H1 (cell line): Measurements from ENCODE around the gene APOL6. TPM values are rescaled to one million over a fixed set of nuclear protein-coding genes. Genes with fewer than 3 reads are reported as not detected.
A peak's percentile ranks its signal among the peaks of the same experiment; 100 is the strongest.

Experiments
- CTCF ChIA-PET: fragments of 300-600 bp; sonication (Branson Sonifier 250); formaldehyde crosslinking; loops from one replicate; lab custom pipeline; 2021; ENCODE audit not compliant: partially characterized antibody; lab: Charles Lee
- POLR2A ChIA-PET: fragments of 300-600 bp; sonication (Branson Sonifier 250); formaldehyde crosslinking; loops from one replicate; lab custom pipeline; 2021; ENCODE audit warnings: inconsistent platforms; ENCODE audit not compliant: partially characterized antibody; lab: Charles Lee
- DNase-seq, 2 experiments: peaks; one replicate each; pipeline versions ENCODE4 v3.0.0 to v3.0.0-alpha.2; 2010 to 2022; ENCODE audit warnings: low spot score in 2 of 2, low read depth in 1 of 2, mixed read lengths in 1 of 2
- FAIRE-seq: peaks from 2 replicates; lab custom pipeline; 2011; peaks lifted over from hg19 to GRCh38; lab: Jason Lieb, UNC
- H2AFZ ChIP-seq: 2 replicates; pipeline ENCODE4 v1.8.1; 2012; ENCODE audit warnings: low read length, inconsistent platforms
- H2AK5ac ChIP-seq: 2 replicates; pipeline ENCODE4 v1.6.1; 2013; ENCODE audit warnings: low read depth, low read length
- H2BK120ac ChIP-seq: replicated peaks from 2 replicates; pipeline ENCODE3; 2013; ENCODE audit warnings: low read depth, low read length, inconsistent platforms
- H2BK12ac ChIP-seq: 2 replicates; pipeline ENCODE4 v1.6.1; 2013; ENCODE audit warnings: low read depth, low read length
- H2BK15ac ChIP-seq: 2 replicates; pipeline ENCODE4 v1.6.1; 2013; ENCODE audit warnings: low read length
- H2BK20ac ChIP-seq: 2 replicates; pipeline ENCODE4 v1.6.1; 2013; ENCODE audit warnings: low read length
- H2BK5ac ChIP-seq: 2 replicates; pipeline ENCODE4 v1.6.1; 2013; ENCODE audit warnings: low read depth, low read length
- H3K14ac ChIP-seq: 2 replicates; pipeline ENCODE4 v1.6.1; 2013; ENCODE audit warnings: inconsistent platforms; ENCODE audit not compliant: insufficient read length
- H3K18ac ChIP-seq: 2 replicates; pipeline ENCODE4 v1.6.1; 2013; ENCODE audit warnings: low read length; ENCODE audit errors: extremely low read depth
- H3K23ac ChIP-seq: 2 replicates; pipeline ENCODE4 v1.6.1; 2013; ENCODE audit warnings: inconsistent platforms; ENCODE audit not compliant: insufficient read length
- H3K23me2 ChIP-seq: 2 replicates; pipeline ENCODE4 v1.6.1; 2013; ENCODE audit warnings: low read depth, low read length
- H3K27ac ChIP-seq: 2 replicates; pipeline ENCODE4 v1.6.1; 2011; ENCODE audit warnings: low read depth, low read length, inconsistent platforms
- H3K27me3 ChIP-seq, 4 experiments: replicated peaks in 1 of 4; 1 replicate in 1 of 4; 2 replicates in 3 of 4; pipeline versions ENCODE4 v1.6.1 to v1.8.1; 2011 to 2013; ENCODE audit warnings: low read length in 3 of 4, mild to moderate bottlenecking in 3 of 4, inconsistent platforms in 2 of 4, mixed read lengths in 2 of 4, moderate library complexity in 1 of 4; ENCODE audit not compliant: control insufficient read depth in 3 of 4, insufficient read depth in 3 of 4; ENCODE audit errors: extremely low read depth in 1 of 4
- H3K36me3 ChIP-seq, 4 experiments: 2 replicates each; pipeline versions ENCODE4 v1.6.1 to v1.8.1; 2011 to 2013; ENCODE audit warnings: mild to moderate bottlenecking in 4 of 4, low read length in 3 of 4, moderate library complexity in 2 of 4, control low read depth in 1 of 4, inconsistent platforms in 1 of 4; ENCODE audit not compliant: insufficient read depth in 4 of 4, control insufficient read depth in 2 of 4
- H3K4ac ChIP-seq: replicated peaks from 2 replicates; pipeline ENCODE3; 2013; ENCODE audit warnings: low read length, low read depth, mixed read lengths, inconsistent platforms; ENCODE audit not compliant: insufficient read length
- H3K4me1 ChIP-seq, 4 experiments: replicated peaks in 1 of 4; 1 replicate in 1 of 4; 2 replicates in 3 of 4; pipeline versions ENCODE4 v1.6.1 to v1.8.1; 2011 to 2013; ENCODE audit warnings: low read length in 3 of 4, inconsistent platforms in 2 of 4, mixed read lengths in 1 of 4; ENCODE audit not compliant: insufficient read depth in 4 of 4, control insufficient read depth in 3 of 4
- H3K4me2 ChIP-seq, 2 experiments: 2 replicates each; pipeline versions ENCODE4 v1.6.1 to v1.8.1; 2011 to 2013; ENCODE audit warnings: low read depth in 2 of 2, low read length in 2 of 2, control low read depth in 1 of 2, inconsistent platforms in 1 of 2, mild to moderate bottlenecking in 1 of 2; ENCODE audit not compliant: insufficient read depth in 1 of 2
- H3K4me3 ChIP-seq, 4 experiments: fragments of 200-600, 300-600 bp in 1 of 4; sonication (generic), shearing (Covaris generic), sonication (Bioruptor Twin) in 1 of 4; 2 replicates each; pipeline versions ENCODE4 v1.5.1 to v1.8.1; 2011 to 2016; ENCODE audit warnings: low read length in 4 of 4, low read depth in 3 of 4, control low read depth in 2 of 4, inconsistent platforms in 2 of 4, mild to moderate bottlenecking in 2 of 4, mixed read lengths in 1 of 4, moderate library complexity in 1 of 4; ENCODE audit not compliant: insufficient read depth in 2 of 4; ENCODE audit errors: extremely low read depth in 1 of 4
- H3K56ac ChIP-seq: replicated peaks from 2 replicates; pipeline ENCODE3; 2013; ENCODE audit warnings: low read depth, mild to moderate bottlenecking, mixed read lengths, low read length, inconsistent platforms; ENCODE audit not compliant: insufficient read length
- H3K79me1 ChIP-seq: 2 replicates; pipeline ENCODE4 v1.6.1; 2013; ENCODE audit warnings: low read depth, low read length, control low read depth
- H3K79me2 ChIP-seq, 2 experiments: 2 replicates each; pipeline versions ENCODE4 v1.6.1 to v1.8.1; 2012 to 2013; ENCODE audit warnings: low read length in 2 of 2, mild to moderate bottlenecking in 2 of 2, inconsistent platforms in 1 of 2; ENCODE audit not compliant: insufficient read depth in 2 of 2, control insufficient read depth in 1 of 2
- H3K9ac ChIP-seq, 4 experiments: replicated peaks in 1 of 4; 1 replicate in 1 of 4; 2 replicates in 3 of 4; pipeline versions ENCODE4 v1.6.1 to v1.8.1; 2011 to 2013; ENCODE audit warnings: low read depth in 3 of 4, low read length in 3 of 4, control low read depth in 2 of 4, mild to moderate bottlenecking in 2 of 4, moderate library complexity in 2 of 4, inconsistent platforms in 1 of 4; ENCODE audit errors: extremely low read depth in 1 of 4
- H3K9me3 ChIP-seq, 2 experiments: 2 replicates each; pipeline versions ENCODE4 v1.6.1 to v1.8.1; 2012 to 2013; ENCODE audit warnings: mild to moderate bottlenecking in 2 of 2, moderate library complexity in 2 of 2, control low read depth in 1 of 2, inconsistent platforms in 1 of 2, low read depth in 1 of 2, low read length in 1 of 2, mixed read lengths in 1 of 2; ENCODE audit not compliant: insufficient read depth in 2 of 2
- H4K20me1 ChIP-seq, 2 experiments: replicated peaks in 1 of 2; 2 replicates each; pipeline versions ENCODE3 to v1.8.1; 2011 to 2013; ENCODE audit warnings: inconsistent platforms in 2 of 2, low read length in 2 of 2, mild to moderate bottlenecking in 1 of 2; ENCODE audit not compliant: insufficient read depth in 2 of 2, control insufficient read depth in 1 of 2
- H4K5ac ChIP-seq: 2 replicates; pipeline ENCODE4 v1.6.1; 2013; ENCODE audit warnings: low read length, low read depth, mixed read lengths, inconsistent platforms; ENCODE audit not compliant: insufficient read length
- H4K8ac ChIP-seq: 2 replicates; pipeline ENCODE4 v1.8.0; 2013; ENCODE audit warnings: mild to moderate bottlenecking, moderate library complexity, low read length, inconsistent platforms; ENCODE audit not compliant: insufficient read depth; ENCODE audit errors: extremely low read depth
- H4K91ac ChIP-seq: replicated peaks from 2 replicates; pipeline ENCODE3; 2013; ENCODE audit warnings: low read length, mixed read lengths, inconsistent platforms; ENCODE audit not compliant: insufficient read length
- CREB1 ChIP-seq: IDR thresholded peaks from 2 replicates; pipeline ENCODE4 v1.6.1; 2012; ENCODE audit warnings: inconsistent platforms
- EP300 ChIP-seq, 2 experiments: IDR thresholded peaks; 1 replicate in 1 of 2; 2 replicates in 1 of 2; pipeline ENCODE4 v1.6.1; 2011 to 2012; ENCODE audit warnings: low read depth in 2 of 2, low read length in 2 of 2, mild to moderate bottlenecking in 2 of 2, borderline replicate concordance in 1 of 2, inconsistent platforms in 1 of 2, moderate library complexity in 1 of 2
- JUND ChIP-seq: IDR thresholded peaks from 2 replicates; pipeline ENCODE4 v1.6.1; 2011; ENCODE audit warnings: mild to moderate bottlenecking, improper control_type of control experiment, low read length
- PHF8 ChIP-seq: fragments of 200-600 bp; sonication (generic); conservative IDR thresholded peaks from 2 replicates; pipeline ENCODE4 v1.7.1; 2012; ENCODE audit warnings: low read depth, mild to moderate bottlenecking, inconsistent platforms, low read length, moderate library complexity
- RAD21 ChIP-seq, 2 experiments: IDR thresholded peaks in 1 of 2; conservative IDR thresholded peaks in 1 of 2; 2 replicates each; pipeline ENCODE4 v1.6.1; 2011; ENCODE audit warnings: low read depth in 2 of 2, low read length in 2 of 2, improper control_type of control experiment in 1 of 2, inconsistent platforms in 1 of 2, mild to moderate bottlenecking in 1 of 2, moderate library complexity in 1 of 2
- RNF2 ChIP-seq: fragments of 200-900, 300-1000 bp; sonication (generic); IDR thresholded peaks from 2 replicates; pipeline ENCODE4 v1.7.1; 2016; ENCODE audit warnings: borderline replicate concordance, low read depth, mild to moderate bottlenecking, antibody characterized with exemption, low read length; ENCODE audit not compliant: poor library complexity, severe bottlenecking; ENCODE audit errors: missing control alignments
- SP2 ChIP-seq: IDR thresholded peaks from 2 replicates; pipeline ENCODE4 v1.6.1; 2012; ENCODE audit warnings: mild to moderate bottlenecking, low read length, inconsistent platforms
- TCF12 ChIP-seq: IDR thresholded peaks from 2 replicates; pipeline ENCODE4 v1.6.1; 2011; ENCODE audit warnings: low read depth, mild to moderate bottlenecking, low read length
- TEAD4 ChIP-seq: IDR thresholded peaks from 2 replicates; pipeline ENCODE4 v1.6.1; 2012; ENCODE audit warnings: low read depth, low read length, inconsistent platforms, mixed read lengths
- WGBS, 2 experiments: shearing (Covaris generic) in 1 of 2; methylation state at CpG; one replicate each; pipeline versions ENCODE4 v1.1.6 to v1.1.7; 2013 to 2015; ENCODE audit warnings: low lambda C conversion rate in 2 of 2, mixed read lengths in 2 of 2, inconsistent platforms in 1 of 2, low coverage in 1 of 2, missing lambda C conversion rate in 1 of 2; ENCODE audit not compliant: insufficient replicate concordance in 2 of 2, insufficient coverage in 1 of 2, insufficient read length in 1 of 2; ENCODE audit errors: extremely low coverage in 1 of 2, missing lambda C conversion rate in 1 of 2; 5-methylcytosine and 5-hydroxymethylcytosine counted together
- polyA plus RNA-seq, 7 experiments: library from polyadenylated mRNA; depleted of rRNA in 3 of 7; stranded (reverse) in 5 of 7; unstranded in 2 of 7; fragments of >200 nt in 5 of 7; fragments of 200-250 nt in 2 of 7; gene quantifications; 1 replicate in 5 of 7; 2 replicates in 1 of 7; 4 replicates in 1 of 7; pipeline versions ENCODE4 v1.2.1 to v1.2.3, GENCODE V29; 2011 to 2013; ENCODE audit warnings: missing spikeins in 2 of 7, mixed read lengths in 2 of 7
- total RNA-seq: library from RNA; stranded (reverse); fragmentation: NEBNext Ultra II Directional; extraction: Animal tissue kit (Norgen Biotek cat#: 25700); gene quantifications from 2 replicates; pipeline ENCODE4 v1.2.1, GENCODE V29; 2021
- TF ChIP-seq, protein P1 (sequence below), 3 experiments: IDR thresholded peaks; 1 replicate in 2 of 3; 2 replicates in 1 of 3; pipeline versions ENCODE4 v1.5.1 to v1.6.1; 2011; ENCODE audit warnings: low read length in 3 of 3, mild to moderate bottlenecking in 3 of 3, inconsistent platforms in 2 of 3, low read depth in 1 of 3, moderate library complexity in 1 of 3; ENCODE audit not compliant: insufficient read depth in 1 of 3; ENCODE audit errors: control extremely low read depth in 1 of 3

Gene APOL6
- total and polyA plus RNA-seq, 2 of the 8 experiments (the other 6 are each of a cell fraction or from before 2014, with no cell fraction given) = 0.06 to 0.13 TPM

DNA sequence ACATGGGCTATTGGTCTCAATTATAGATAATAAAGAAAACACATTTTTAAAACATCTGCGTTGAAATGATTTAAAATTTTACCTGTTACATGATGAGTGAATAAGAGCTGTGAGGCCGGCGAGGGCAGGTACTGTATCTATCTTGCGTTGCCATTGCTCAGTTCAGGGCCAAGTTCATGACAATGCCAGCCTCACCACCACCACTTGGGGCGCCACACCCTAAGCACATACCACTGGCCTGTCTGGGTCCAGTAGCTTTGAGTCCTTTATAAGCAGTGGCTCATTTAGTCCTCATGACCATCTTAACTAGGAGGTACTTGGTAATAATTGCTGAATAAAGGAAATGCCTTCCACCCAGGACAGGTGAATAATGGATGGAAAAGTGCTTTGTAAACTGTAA is 16.6 kb upstream of the APOL6 start:
- Histone ChIP-seq H2BK5ac (no peak overlapping the region), H3K9me3 (no peaks in the 10 kb centered on the region), H3K18ac (no peak overlapping the region), H2AFZ (no peak overlapping the region), H3K14ac (no peak overlapping the region), H4K5ac (no peak overlapping the region), H2BK120ac (no peak overlapping the region), H3K4ac (no peak overlapping the region), H3K27ac (no peak overlapping the region), H2BK15ac (no peak overlapping the region), H3K56ac (no peak overlapping the region), H2AK5ac (no peak overlapping the region), H2BK20ac (no peak overlapping the region), H3K4me2 (no peak overlapping the region), H3K27me3 (peaks cover 0 to 2% (median 0%) of the 10 kb centered on the region in 4 experiments; a peak in 1 of 7 replicates), H3K23ac (no peak overlapping the region), H3K79me1 (no peaks in the 10 kb centered on the region), H4K91ac (no peak overlapping the region), H3K23me2 (peaks cover 9% of the 10 kb centered on the region), H3K4me3 (no peak overlapping the region), H3K36me3 (no peaks in the 10 kb centered on the region; a peak in 1 of 8 replicates), H2BK12ac (no peak overlapping the region), H4K8ac (no peak overlapping the region), H4K20me1 (peaks cover 0 to 3% of the 10 kb centered on the region in 2 experiments), H3K4me1 (peaks cover 0 to 18% (median 7%) of the 10 kb centered on the region in 4 experiments; a peak in 6 of 7 replicates), H3K9ac (no peak overlapping the region), H3K79me2 (no peaks in the 10 kb centered on the region)
- 51% methylated on average over 5 of the region's 5 CpGs; no CpG with 5 or more reads in 1 of the 2 experiments for WGBS, 2 experiments
- DNase-seq (peak; percentile 47 to 85), FAIRE-seq (peak; percentile 62)
- ChIA-PET CTCF (interaction anchor here (0.6 to 4.1 kb wide), 39 partner anchors 9 to 914 kb away, joined by 3 to 30 read pairs (median 4); partner anchors contain the start of gene APOL6), POLR2A (interaction anchor here (1.3 kb wide), 2 partner anchors 9 to 17 kb away, joined by 3 to 5 read pairs; partner anchors contain the start of gene APOL6)
- TF ChIP-seq TCF12 (no peak), RAD21 (IDR thresholded peaks at IDR 0.05 in 1 of 2, conservative IDR thresholded peaks at IDR 0.05 in 1 of 2; ENCODE audit: low read depth in 2 of 2, low read length in 2 of 2) (peak; percentile 89 to 94), PHF8 (no peak), TEAD4 (peak; percentile 88), CREB1 (0 out of 2 replicates have a peak, but pooled peaks have one; percentile 41), SP2 (no peak), RNF2 (no peak), EP300 (IDR thresholded peaks at IDR 0.05; ENCODE audit: borderline replicate concordance in 1 of 2, low read depth in 2 of 2, low read length in 2 of 2) (no peak), JUND (no peak)
- TF ChIP-seq, protein P1, sequence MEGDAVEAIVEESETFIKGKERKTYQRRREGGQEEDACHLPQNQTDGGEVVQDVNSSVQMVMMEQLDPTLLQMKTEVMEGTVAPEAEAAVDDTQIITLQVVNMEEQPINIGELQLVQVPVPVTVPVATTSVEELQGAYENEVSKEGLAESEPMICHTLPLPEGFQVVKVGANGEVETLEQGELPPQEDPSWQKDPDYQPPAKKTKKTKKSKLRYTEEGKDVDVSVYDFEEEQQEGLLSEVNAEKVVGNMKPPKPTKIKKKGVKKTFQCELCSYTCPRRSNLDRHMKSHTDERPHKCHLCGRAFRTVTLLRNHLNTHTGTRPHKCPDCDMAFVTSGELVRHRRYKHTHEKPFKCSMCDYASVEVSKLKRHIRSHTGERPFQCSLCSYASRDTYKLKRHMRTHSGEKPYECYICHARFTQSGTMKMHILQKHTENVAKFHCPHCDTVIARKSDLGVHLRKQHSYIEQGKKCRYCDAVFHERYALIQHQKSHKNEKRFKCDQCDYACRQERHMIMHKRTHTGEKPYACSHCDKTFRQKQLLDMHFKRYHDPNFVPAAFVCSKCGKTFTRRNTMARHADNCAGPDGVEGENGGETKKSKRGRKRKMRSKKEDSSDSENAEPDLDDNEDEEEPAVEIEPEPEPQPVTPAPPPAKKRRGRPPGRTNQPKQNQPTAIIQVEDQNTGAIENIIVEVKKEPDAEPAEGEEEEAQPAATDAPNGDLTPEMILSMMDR (IDR thresholded peaks at IDR 0.05; ENCODE audit: control extremely low read depth in 1 of 3, insufficient read depth in 1 of 3, low read depth in 1 of 3, low read length in 3 of 3) = peak; percentile 87 to 98 (median 98)
